ENCODE results near the gene PDE11A.

The PDE11A gene

DNA sequence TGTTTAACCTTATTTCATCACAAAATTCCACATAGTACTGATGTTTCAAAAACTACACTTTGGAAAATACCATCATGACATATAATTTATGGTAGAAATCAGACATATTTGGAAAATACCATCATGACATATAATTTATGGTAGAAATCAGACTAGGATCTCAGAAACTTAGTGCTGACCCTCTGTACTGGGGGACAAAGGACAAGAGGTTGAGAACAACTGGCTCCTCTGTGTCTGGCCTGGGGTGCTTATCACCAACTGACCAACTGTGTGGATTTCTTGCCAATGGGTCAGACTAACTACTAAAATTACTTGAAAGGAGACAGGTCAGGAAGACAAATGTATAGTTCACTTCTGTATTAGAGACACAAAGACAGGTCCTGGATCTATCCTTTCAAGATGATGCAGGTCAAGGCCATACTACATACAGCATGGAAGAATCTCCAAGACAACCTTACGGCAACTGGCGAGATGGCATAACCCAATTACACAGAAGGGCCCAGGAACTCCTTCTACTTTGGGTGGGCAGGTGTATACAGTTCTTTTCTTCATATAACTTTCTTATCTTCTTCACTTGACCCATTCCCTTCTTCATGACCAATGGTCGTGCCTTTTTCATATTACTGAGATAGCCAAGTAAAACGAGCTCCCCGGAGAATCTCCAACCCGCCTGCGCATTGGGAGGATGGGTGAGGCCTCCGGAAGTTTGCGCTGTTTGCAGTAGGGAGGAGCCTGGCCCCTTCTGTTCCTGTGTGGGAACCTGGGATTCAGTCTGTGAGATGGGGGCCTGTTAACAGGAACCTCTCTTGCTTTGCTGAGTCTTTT, 389.5 kb downstream of the PDE11A start:
- Histone ChIP-seq H3K4me3 (ENCODE audit: low read depth, low read length) (no peak overlapping the region), H2AFZ (ENCODE audit: low read length, unreplicated experiment) (no peak overlapping the region), H3K4me1 (ENCODE audit: control insufficient read depth, insufficient read depth, low read length, unreplicated experiment) (no peaks in the 10 kb centered on the region), H3K27me3 (ENCODE audit: insufficient read depth, low read length) (peaks cover 14% of the 10 kb centered on the region), H3K27ac (ENCODE audit: low read depth, low read length) (no peak overlapping the region), H3K36me3 (ENCODE audit: insufficient read depth, low read length) (no peaks in the 10 kb centered on the region), H3K79me2 (ENCODE audit: control insufficient read depth, insufficient read depth, low read length, unreplicated experiment) (no peaks in the 10 kb centered on the region)

DNA sequence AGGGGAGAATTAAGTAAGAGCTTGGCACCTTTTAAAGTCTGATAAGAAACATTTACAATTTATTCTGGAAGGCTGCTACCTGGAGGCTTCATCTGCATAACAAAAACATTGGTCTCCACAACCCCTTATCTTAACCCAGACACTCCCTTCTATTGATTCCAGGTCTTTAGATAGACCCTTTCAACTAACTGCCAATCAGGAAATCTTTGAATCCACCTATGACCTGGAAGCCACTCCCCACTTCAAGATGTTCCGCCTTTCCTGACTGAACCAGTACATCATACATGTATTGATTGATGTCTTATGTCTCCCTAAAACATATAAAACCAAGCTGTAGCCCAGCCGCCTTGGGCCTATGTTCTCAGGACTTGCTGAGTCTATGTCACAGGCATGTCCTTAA, 390.6 kb downstream of the PDE11A start:
- Histone ChIP-seq H3K27ac (ENCODE audit: low read depth, low read length) (no peak overlapping the region), H3K36me3 (ENCODE audit: insufficient read depth, low read length) (no peaks in the 10 kb centered on the region), H3K4me3 (ENCODE audit: low read depth, low read length) (no peak overlapping the region), H3K27me3 (ENCODE audit: insufficient read depth, low read length) (peaks cover 25% of the 10 kb centered on the region), H2AFZ (ENCODE audit: low read length, unreplicated experiment) (no peak overlapping the region), H3K4me1 (ENCODE audit: control insufficient read depth, insufficient read depth, low read length, unreplicated experiment) (no peaks in the 10 kb centered on the region), H3K79me2 (ENCODE audit: control insufficient read depth, insufficient read depth, low read length, unreplicated experiment) (no peaks in the 10 kb centered on the region)

DNA sequence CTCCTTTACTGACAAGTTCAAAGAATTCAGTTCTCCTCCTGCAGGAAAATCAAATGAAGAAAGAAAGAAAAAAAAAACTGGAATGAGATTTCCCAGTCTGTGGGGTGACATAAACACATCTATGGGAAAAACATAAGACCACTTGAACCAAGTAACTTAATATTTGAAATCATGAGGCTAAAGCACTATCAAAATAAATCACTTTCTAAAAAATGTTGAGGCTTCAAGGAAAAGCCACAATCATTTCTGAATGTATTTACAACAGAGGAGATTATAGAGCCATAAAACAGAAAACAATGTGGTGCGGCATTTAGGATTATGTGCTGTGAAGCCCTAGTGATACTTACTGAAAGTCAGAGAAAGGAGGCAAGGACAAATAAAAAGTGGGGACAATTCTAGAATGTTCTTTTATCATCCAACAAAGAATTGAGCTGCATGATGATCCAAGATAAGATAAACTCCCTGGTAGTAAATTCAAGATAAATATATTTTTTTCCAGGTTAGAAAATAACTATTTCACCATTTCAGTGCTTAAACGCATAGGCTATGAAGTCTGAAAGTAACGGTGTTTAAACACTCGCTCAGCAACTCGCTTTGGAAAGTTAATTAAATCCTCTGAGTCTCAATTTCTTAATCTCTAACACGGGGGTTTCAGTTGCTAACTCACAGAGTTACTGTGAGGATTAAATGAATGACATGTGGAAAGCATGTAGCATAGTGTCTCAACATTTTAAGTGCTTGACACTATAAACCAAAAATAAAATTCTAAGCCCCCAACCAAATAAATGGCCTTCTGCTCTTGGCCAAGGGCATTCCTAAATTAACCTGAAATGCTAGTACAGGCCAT, 391.5 kb downstream of the PDE11A start:
- Histone ChIP-seq H3K27me3 (ENCODE audit: insufficient read depth, low read length) (peaks cover 34% of the 10 kb centered on the region), H3K36me3 (ENCODE audit: insufficient read depth, low read length) (no peaks in the 10 kb centered on the region), H3K4me3 (ENCODE audit: low read depth, low read length) (no peak overlapping the region), H3K27ac (ENCODE audit: low read depth, low read length) (no peak overlapping the region), H3K79me2 (ENCODE audit: control insufficient read depth, insufficient read depth, low read length, unreplicated experiment) (no peaks in the 10 kb centered on the region), H3K4me1 (ENCODE audit: control insufficient read depth, insufficient read depth, low read length, unreplicated experiment) (no peaks in the 10 kb centered on the region), H2AFZ (ENCODE audit: low read length, unreplicated experiment) (no peak overlapping the region)

DNA sequence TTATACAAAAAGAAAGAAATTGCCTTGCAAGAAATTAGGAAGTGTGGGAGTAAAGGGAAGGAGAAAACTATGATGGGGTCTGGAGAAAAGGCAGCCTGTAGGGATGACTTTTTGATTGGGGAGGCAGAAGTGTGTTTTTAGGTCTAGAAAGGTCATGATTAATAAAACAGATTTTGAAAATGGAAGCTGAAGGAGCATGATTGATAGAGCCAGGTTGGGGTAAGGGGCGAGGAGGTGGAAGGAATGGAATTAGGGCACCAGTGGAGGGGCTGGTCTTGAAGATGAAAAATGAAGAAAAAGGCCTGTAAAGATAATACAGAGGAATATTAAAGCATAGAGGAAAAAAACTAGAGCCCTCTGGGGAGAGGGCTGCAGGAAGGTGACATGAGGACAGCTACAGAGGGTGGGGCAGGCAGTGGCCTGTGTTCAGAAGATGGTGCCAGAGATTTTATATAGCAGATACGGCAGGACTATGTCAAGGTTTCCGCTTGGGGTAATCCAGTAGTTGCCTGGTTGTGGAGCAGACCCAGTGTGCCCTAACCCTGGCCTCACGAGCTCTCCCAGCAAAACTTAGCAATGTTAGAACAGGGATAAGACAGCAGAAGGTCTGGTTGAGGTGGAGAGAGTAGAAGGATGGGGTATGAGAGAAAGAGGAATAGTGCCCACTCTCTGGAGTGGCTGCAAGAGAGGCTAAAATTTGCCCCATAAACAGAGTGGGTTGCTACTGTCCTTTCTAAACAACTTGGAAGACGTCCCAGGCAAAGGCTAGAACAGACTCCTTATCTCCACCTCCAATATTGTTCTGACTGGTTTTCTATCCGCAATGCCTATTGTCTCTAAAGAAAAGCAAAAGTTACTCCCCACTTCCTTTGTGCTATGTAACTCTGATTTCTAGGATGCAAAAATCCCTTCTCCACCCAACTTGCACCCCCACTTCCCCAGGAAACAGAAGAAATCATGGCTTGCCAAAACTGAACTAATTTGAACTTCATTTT, 392.7 kb downstream of the PDE11A start:
- Histone ChIP-seq H3K4me1 (ENCODE audit: control insufficient read depth, insufficient read depth, low read length, unreplicated experiment) (no peaks in the 10 kb centered on the region), H3K36me3 (ENCODE audit: insufficient read depth, low read length) (no peaks in the 10 kb centered on the region), H2AFZ (ENCODE audit: low read length, unreplicated experiment) (no peak overlapping the region), H3K27ac (ENCODE audit: low read depth, low read length) (no peak overlapping the region), H3K4me3 (ENCODE audit: low read depth, low read length) (no peak overlapping the region), H3K79me2 (ENCODE audit: control insufficient read depth, insufficient read depth, low read length, unreplicated experiment) (no peaks in the 10 kb centered on the region), H3K27me3 (ENCODE audit: insufficient read depth, low read length) (peaks cover 41% of the 10 kb centered on the region)

DNA sequence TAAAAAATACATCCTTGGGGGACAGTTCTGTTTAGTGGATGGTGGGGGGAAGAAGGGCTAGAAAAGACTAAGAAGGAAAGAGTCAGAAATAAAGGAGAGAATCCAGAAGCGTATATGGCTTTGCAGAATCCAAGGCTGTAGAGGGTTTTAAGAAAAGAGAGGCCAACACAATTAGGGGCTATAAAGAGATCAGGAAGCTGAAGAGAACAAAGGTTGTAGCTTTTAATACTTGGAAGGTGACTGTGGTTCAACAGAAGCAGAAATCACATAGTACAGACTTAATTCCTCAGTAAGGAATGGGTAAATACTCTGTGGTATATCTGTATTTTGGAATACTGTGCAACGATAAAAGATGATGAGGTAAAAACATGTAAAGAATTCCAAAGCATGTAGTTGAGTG, 393.6 kb downstream of the PDE11A start:
- Histone ChIP-seq H3K4me3 (ENCODE audit: low read depth, low read length) (no peak overlapping the region), H3K27me3 (ENCODE audit: insufficient read depth, low read length) (peaks cover 41% of the 10 kb centered on the region), H3K27ac (ENCODE audit: low read depth, low read length) (no peak overlapping the region), H3K4me1 (ENCODE audit: control insufficient read depth, insufficient read depth, low read length, unreplicated experiment) (no peaks in the 10 kb centered on the region), H2AFZ (ENCODE audit: low read length, unreplicated experiment) (no peak overlapping the region), H3K79me2 (ENCODE audit: control insufficient read depth, insufficient read depth, low read length, unreplicated experiment) (no peaks in the 10 kb centered on the region), H3K36me3 (ENCODE audit: insufficient read depth, low read length) (no peaks in the 10 kb centered on the region)

DNA sequence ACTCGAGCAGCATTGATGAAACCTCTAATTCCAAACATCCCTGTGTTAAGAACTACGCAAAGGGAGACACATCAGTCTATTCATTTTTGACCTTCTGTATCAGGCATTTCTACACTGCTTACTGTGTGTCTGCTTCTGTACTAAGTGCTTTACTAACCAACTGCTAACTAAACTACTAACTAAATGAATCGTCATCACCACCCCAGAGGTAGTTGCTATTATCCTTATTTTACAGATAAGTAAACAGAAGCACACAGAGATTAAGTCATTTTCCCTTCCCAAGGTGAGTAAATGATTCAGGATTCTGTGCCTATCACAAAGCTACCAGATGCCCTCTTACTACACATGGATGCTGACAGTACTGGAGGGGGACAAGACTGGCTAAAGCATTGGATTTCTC, 395.9 kb downstream of the PDE11A start:
- H3K79me2 ChIP-seq (ENCODE audit: control insufficient read depth, insufficient read depth, low read length, unreplicated experiment), result no peaks in the 10 kb centered on the region
- H3K27ac ChIP-seq (ENCODE audit: low read depth, low read length), result no peak overlapping the region
- H3K36me3 ChIP-seq (ENCODE audit: insufficient read depth, low read length), result no peaks in the 10 kb centered on the region
- H2AFZ ChIP-seq (ENCODE audit: low read length, unreplicated experiment), result no peak overlapping the region
- H3K4me3 ChIP-seq (ENCODE audit: low read depth, low read length), result no peak overlapping the region
- no peaks in the 10 kb centered on the region for H3K4me1 ChIP-seq (ENCODE audit: control insufficient read depth, insufficient read depth, low read length, unreplicated experiment)
- peaks cover 47% of the 10 kb centered on the region for H3K27me3 ChIP-seq (ENCODE audit: insufficient read depth, low read length)

DNA sequence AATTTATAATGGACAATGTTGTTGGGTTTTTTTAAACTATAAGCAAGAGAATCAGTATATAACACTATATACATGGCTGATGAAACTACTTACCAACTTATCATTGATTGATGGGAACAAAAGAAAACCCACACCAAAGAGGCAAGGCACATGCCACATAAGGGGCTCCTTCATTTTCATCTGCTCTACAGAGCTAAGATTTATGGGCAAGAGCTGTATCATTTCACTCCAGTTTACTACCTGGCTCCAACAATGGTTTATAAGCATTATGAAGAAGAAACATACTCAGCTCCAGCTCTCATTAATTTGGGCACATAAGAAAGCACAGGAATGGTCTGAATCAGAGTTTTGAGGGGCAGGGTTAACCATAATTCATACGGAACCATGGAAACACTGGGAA, 396.8 kb downstream of the PDE11A start:
- no peak overlapping the region for H3K4me3 ChIP-seq (ENCODE audit: low read depth, low read length)
- H3K27ac ChIP-seq (ENCODE audit: low read depth, low read length), result no peak overlapping the region
- H3K36me3 ChIP-seq (ENCODE audit: insufficient read depth, low read length), result no peaks in the 10 kb centered on the region
- peaks cover 49% of the 10 kb centered on the region for H3K27me3 ChIP-seq (ENCODE audit: insufficient read depth, low read length)
- no peaks in the 10 kb centered on the region for H3K79me2 ChIP-seq (ENCODE audit: control insufficient read depth, insufficient read depth, low read length, unreplicated experiment)
- no peak overlapping the region for H2AFZ ChIP-seq (ENCODE audit: low read length, unreplicated experiment)
- no peaks in the 10 kb centered on the region for H3K4me1 ChIP-seq (ENCODE audit: control insufficient read depth, insufficient read depth, low read length, unreplicated experiment)

DNA sequence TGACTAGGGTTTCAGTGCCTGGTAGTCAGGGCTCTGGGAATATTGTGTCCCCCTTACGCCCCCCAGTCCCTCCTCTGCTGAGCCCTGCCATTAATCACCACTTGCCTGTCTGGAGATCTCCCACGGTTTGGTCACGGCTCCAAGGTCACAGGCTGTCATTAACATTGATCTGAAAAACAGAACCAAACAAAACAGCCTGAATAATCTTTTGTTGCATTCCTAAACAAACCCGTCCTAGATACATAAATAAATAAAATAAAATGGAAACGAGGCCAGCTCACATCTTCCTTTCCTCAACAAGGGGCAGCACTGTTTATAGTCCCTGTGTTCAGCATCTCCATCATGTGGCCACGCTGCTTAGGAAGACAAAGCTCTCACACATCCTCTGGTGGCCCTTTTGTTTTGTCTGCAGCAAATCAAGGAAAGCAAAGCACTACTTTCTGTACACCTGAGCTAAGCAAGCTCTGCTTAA, 397.2 kb downstream of the PDE11A start:
- no peaks in the 10 kb centered on the region for H3K36me3 ChIP-seq (ENCODE audit: insufficient read depth, low read length)
- H3K4me3 ChIP-seq (ENCODE audit: low read depth, low read length), result no peak overlapping the region
- H3K79me2 ChIP-seq (ENCODE audit: control insufficient read depth, insufficient read depth, low read length, unreplicated experiment), result no peaks in the 10 kb centered on the region
- H3K27ac ChIP-seq (ENCODE audit: low read depth, low read length), result no peak overlapping the region
- H2AFZ ChIP-seq (ENCODE audit: low read length, unreplicated experiment), result no peak overlapping the region
- H3K4me1 ChIP-seq (ENCODE audit: control insufficient read depth, insufficient read depth, low read length, unreplicated experiment), result no peaks in the 10 kb centered on the region
- H3K27me3 ChIP-seq (ENCODE audit: insufficient read depth, low read length), result peaks cover 53% of the 10 kb centered on the region

DNA sequence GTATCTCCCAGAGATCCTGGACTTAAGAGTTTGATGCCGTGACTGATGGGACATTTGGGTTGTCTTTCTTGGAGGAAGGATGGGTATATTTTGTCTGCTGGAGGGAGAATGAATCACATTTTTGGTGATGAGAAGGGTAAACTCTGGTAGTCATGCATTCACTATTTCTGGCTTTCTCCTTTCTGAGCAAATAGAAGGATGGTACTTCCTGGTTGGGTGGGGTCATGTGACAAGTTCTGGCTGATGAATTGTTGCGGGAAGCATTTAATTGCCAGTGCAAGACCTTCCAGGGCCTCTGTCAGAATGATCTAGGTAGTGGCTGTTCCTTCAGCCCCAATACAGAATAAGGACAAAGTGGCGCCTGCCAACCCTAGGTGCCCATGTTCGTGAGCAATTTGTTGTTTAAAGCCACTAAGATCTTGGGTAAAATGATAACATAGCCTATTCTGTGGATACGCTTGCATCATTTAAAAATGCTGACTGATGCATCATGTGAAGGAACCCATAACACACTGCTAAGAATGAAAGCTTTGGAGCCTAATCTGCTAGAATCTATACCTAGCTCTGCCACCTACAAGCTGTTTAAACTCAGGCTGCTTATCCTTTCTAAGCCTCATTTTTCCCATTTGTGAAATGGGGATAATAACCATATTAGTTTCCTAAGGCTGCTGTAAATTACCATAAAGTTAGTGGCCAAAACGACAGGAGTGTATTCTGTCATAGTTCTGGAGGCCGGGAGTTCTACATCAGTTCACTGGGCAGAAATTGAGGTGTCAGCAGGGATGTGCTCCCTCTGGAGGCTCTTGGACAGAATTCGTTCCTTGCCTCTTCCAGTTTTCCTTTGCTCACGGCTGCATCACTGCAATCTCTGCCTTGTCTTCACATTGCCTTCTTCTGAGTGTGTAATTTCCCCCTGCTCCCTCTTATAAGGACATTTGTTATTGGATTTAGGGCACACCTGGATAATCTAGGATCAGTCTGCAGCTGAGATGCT, 398.7 kb downstream of the PDE11A start:
- H3K79me2 ChIP-seq (ENCODE audit: control insufficient read depth, insufficient read depth, low read length, unreplicated experiment), result no peaks in the 10 kb centered on the region
- H3K27me3 ChIP-seq (ENCODE audit: insufficient read depth, low read length), result peaks cover 55% of the 10 kb centered on the region
- H3K4me1 ChIP-seq (ENCODE audit: control insufficient read depth, insufficient read depth, low read length, unreplicated experiment), result no peaks in the 10 kb centered on the region
- no peak overlapping the region for H3K27ac ChIP-seq (ENCODE audit: low read depth, low read length)
- H2AFZ ChIP-seq (ENCODE audit: low read length, unreplicated experiment), result no peak overlapping the region
- H3K4me3 ChIP-seq (ENCODE audit: low read depth, low read length), result no peak overlapping the region
- no peaks in the 10 kb centered on the region for H3K36me3 ChIP-seq (ENCODE audit: insufficient read depth, low read length)

All from ACC112 (cell line).